IMR-90 (cell line): ENCODE data around the gene SRRM4. TPM values are rescaled to one million over a fixed set of nuclear protein-coding genes. Genes with fewer than 3 reads are reported as not detected.

ENCODE experiments used
- ATAC-seq: fragments of 200-7000 bp; cut with Tn5 transposase; 2 replicates; pipeline ENCODE4 v1.9.1; 2020; ENCODE audit warnings: low read depth, mild to moderate bottlenecking, moderate library complexity
- BruUV-seq: library from RNA; stranded (reverse); fragments of 400-500 nt; replicated peaks from 2 replicates; lab custom pipeline; 2021; lab: Mats Ljungman, UMichigan
- CTCF ChIA-PET: fragments of 300-600 bp; formaldehyde crosslinking; extraction: SDS; loops from one replicate; lab custom pipeline; 2021; ENCODE audit warnings: antibody characterized with exemption; lab: Yijun Ruan, JAX
- POLR2A ChIA-PET: fragments of 300-600 bp; sonication (Branson Sonifier 250); formaldehyde crosslinking; loops from one replicate; lab custom pipeline; 2022; ENCODE audit warnings: antibody characterized with exemption; ENCODE audit not compliant: unreplicated experiment; lab: Charles Lee
- DNase-seq: peaks from one replicate; pipeline ENCODE4 v3.0.0; 2013
- H2AFZ ChIP-seq: replicated peaks from 2 replicates; pipeline ENCODE3; 2013; ENCODE audit warnings: low read length, mild to moderate bottlenecking; ENCODE audit not compliant: poor library complexity
- H2AK5ac ChIP-seq: 2 replicates; pipeline ENCODE4 v1.6.1; 2013; ENCODE audit warnings: low read depth, low read length, inconsistent platforms
- H2AK9ac ChIP-seq: replicated peaks from 2 replicates; pipeline ENCODE3; 2013; ENCODE audit warnings: mild to moderate bottlenecking, low read depth, low read length, moderate library complexity; ENCODE audit not compliant: poor library complexity
- H2BK120ac ChIP-seq: 2 replicates; pipeline ENCODE4 v1.6.1; 2013; ENCODE audit warnings: low read depth, low read length, inconsistent platforms
- H2BK15ac ChIP-seq: 3 replicates; pipeline ENCODE4 v1.6.1; 2013; ENCODE audit warnings: low read depth, low read length, inconsistent platforms
- H2BK20ac ChIP-seq: 2 replicates; pipeline ENCODE4 v1.6.1; 2013; ENCODE audit warnings: low read depth, mild to moderate bottlenecking, inconsistent platforms, low read length, moderate library complexity
- H2BK5ac ChIP-seq: 2 replicates; pipeline ENCODE4 v1.6.1; 2013; ENCODE audit warnings: mild to moderate bottlenecking, low read depth, low read length, inconsistent platforms; ENCODE audit not compliant: poor library complexity, severe bottlenecking
- H3K14ac ChIP-seq: replicated peaks from 2 replicates; pipeline ENCODE4 v1.6.1; 2013; ENCODE audit warnings: low read depth, low read length, inconsistent platforms
- H3K18ac ChIP-seq: 2 replicates; pipeline ENCODE4 v1.6.1; 2013; ENCODE audit warnings: low read depth, low read length, control low read depth
- H3K23ac ChIP-seq: 2 replicates; pipeline ENCODE4 v1.6.1; 2013; ENCODE audit warnings: low read depth, low read length, inconsistent platforms
- H3K27ac ChIP-seq: 2 replicates; pipeline ENCODE4 v1.5.1; 2013; ENCODE audit warnings: mild to moderate bottlenecking, control low read depth, low read length; ENCODE audit not compliant: insufficient read depth
- H3K27me3 ChIP-seq: 2 replicates; pipeline ENCODE4 v1.6.1; 2013; ENCODE audit warnings: low read length; ENCODE audit not compliant: control insufficient read depth, insufficient read depth
- H3K36me3 ChIP-seq: 2 replicates; pipeline ENCODE4 v1.6.1; 2013; ENCODE audit warnings: low read length, mixed read lengths; ENCODE audit not compliant: control insufficient read depth, insufficient read depth
- H3K4ac ChIP-seq: 2 replicates; pipeline ENCODE4 v1.6.1; 2013; ENCODE audit warnings: low read depth, low read length, inconsistent platforms
- H3K4me1 ChIP-seq: 2 replicates; pipeline ENCODE4 v1.6.1; 2013; ENCODE audit warnings: low read length, mixed read lengths; ENCODE audit not compliant: control insufficient read depth, insufficient read depth
- H3K4me2 ChIP-seq: 2 replicates; pipeline ENCODE4 v1.6.1; 2013; ENCODE audit warnings: low read depth, mild to moderate bottlenecking, control low read depth, low read length, moderate library complexity
- H3K4me3 ChIP-seq: 2 replicates; pipeline ENCODE4 v1.5.1; 2013; ENCODE audit warnings: low read depth, mild to moderate bottlenecking, control low read depth, low read length, moderate library complexity; ENCODE audit not compliant: insufficient read depth
- H3K56ac ChIP-seq: 2 replicates; pipeline ENCODE4 v1.6.1; 2013; ENCODE audit warnings: low read length, inconsistent platforms; ENCODE audit not compliant: insufficient read depth; ENCODE audit errors: extremely low read depth
- H3K79me1 ChIP-seq, 2 experiments: 2 replicates each; pipeline ENCODE4 v1.6.1; 2013; ENCODE audit warnings: low read length in 2 of 2, inconsistent platforms in 1 of 2, low read depth in 1 of 2
- H3K9ac ChIP-seq: 2 replicates; pipeline ENCODE4 v1.6.1; 2013; ENCODE audit warnings: low read depth, low read length, control low read depth
- H3K9me1 ChIP-seq: 2 replicates; pipeline ENCODE4 v1.6.1; 2013; ENCODE audit warnings: low read length, inconsistent platforms; ENCODE audit not compliant: insufficient read depth
- H3K9me3 ChIP-seq: 2 replicates; pipeline ENCODE4 v1.6.1; 2013; ENCODE audit warnings: low read length; ENCODE audit not compliant: control insufficient read depth, insufficient read depth
- H4K20me1 ChIP-seq: 2 replicates; pipeline ENCODE4 v1.6.1; 2013; ENCODE audit warnings: low read length, inconsistent platforms; ENCODE audit not compliant: insufficient read depth
- H4K5ac ChIP-seq: 2 replicates; pipeline ENCODE4 v1.6.1; 2013; ENCODE audit warnings: mild to moderate bottlenecking, low read depth, low read length, control low read depth
- H4K8ac ChIP-seq, 2 experiments: 2 replicates each; pipeline ENCODE4 v1.6.1; 2013; ENCODE audit warnings: low read depth in 2 of 2, low read length in 2 of 2, control low read depth in 1 of 2, inconsistent platforms in 1 of 2
- H4K91ac ChIP-seq: 2 replicates; pipeline ENCODE4 v1.6.1; 2013; ENCODE audit warnings: low read depth, low read length, inconsistent platforms; ENCODE audit not compliant: insufficient read depth
- BHLHE40 ChIP-seq: fragments of 150-350 bp; IDR thresholded peaks from 2 replicates; pipeline ENCODE4 v1.6.1; 2016; ENCODE audit warnings: mild to moderate bottlenecking, low read depth, low read length
- CEBPB ChIP-seq: IDR thresholded peaks from 2 replicates; pipeline ENCODE4 v1.6.1; 2012; ENCODE audit warnings: low read depth, low read length, improper control_type of control experiment
- CHD1 ChIP-seq: IDR thresholded peaks from 2 replicates; pipeline ENCODE4 v1.6.1; 2012; ENCODE audit warnings: low read depth, low read length, improper control_type of control experiment
- CTCF ChIP-seq: conservative IDR thresholded peaks from 2 replicates; pipeline ENCODE4 v1.5.1; 2012; ENCODE audit warnings: mild to moderate bottlenecking, low read depth, low read length, improper control_type of control experiment
- ELK1 ChIP-seq: fragments of 150-350 bp; IDR thresholded peaks from 2 replicates; pipeline ENCODE4 v1.6.1; 2016; ENCODE audit warnings: low read depth, mild to moderate bottlenecking, low read length, moderate library complexity, borderline replicate concordance
- FOS ChIP-seq: fragments of 150-350 bp; IDR thresholded peaks from 2 replicates; pipeline ENCODE4 v1.6.1; 2016; ENCODE audit warnings: low read depth, low read length
- MAFK ChIP-seq: IDR thresholded peaks from 2 replicates; pipeline ENCODE4 v1.6.1; 2012; ENCODE audit warnings: low read depth, low read length, improper control_type of control experiment
- MAZ ChIP-seq: IDR thresholded peaks from 2 replicates; pipeline ENCODE4 v1.6.1; 2012; ENCODE audit warnings: low read depth, mild to moderate bottlenecking, low read length, improper control_type of control experiment, moderate library complexity, borderline replicate concordance
- MXI1 ChIP-seq: IDR thresholded peaks from 2 replicates; pipeline ENCODE4 v1.6.1; 2012; ENCODE audit warnings: low read depth, mild to moderate bottlenecking, low read length, moderate library complexity, borderline replicate concordance
- NFE2L2 ChIP-seq: fragments of 150-350 bp; IDR thresholded peaks from 2 replicates; pipeline ENCODE4 v1.6.1; 2016; ENCODE audit warnings: low read depth, mild to moderate bottlenecking, low read length
- RAD21 ChIP-seq: IDR thresholded peaks from 2 replicates; pipeline ENCODE4 v1.6.1; 2012; ENCODE audit warnings: low read length, improper control_type of control experiment
- RFX5 ChIP-seq: IDR thresholded peaks from 2 replicates; pipeline ENCODE4 v1.8.0; 2012; ENCODE audit warnings: low read depth, mild to moderate bottlenecking, low read length, moderate library complexity
- SMC3 ChIP-seq: fragments of 150-350 bp; IDR thresholded peaks from 2 replicates; pipeline ENCODE4 v1.6.1; 2016; ENCODE audit warnings: low read depth, mild to moderate bottlenecking, antibody characterized with exemption, low read length, moderate library complexity
- WGBS, 2 experiments: methylation state at CpG; one replicate each; pipeline versions ENCODE4 v1.1.5 to v1.1.7; 2013; ENCODE audit warnings: missing lambda C conversion rate in 2 of 2; ENCODE audit not compliant: insufficient read length in 1 of 2; ENCODE audit errors: extremely low coverage in 2 of 2; 5-methylcytosine and 5-hydroxymethylcytosine counted together
- dilution Hi-C: fragments of 300-500 bp; cut with HindIII; formaldehyde crosslinking; loops from one replicate; pipeline ENCODE4 v1.14.3; 2018; ENCODE audit warnings: low sequenced_read_pairs; ENCODE audit not compliant: unreplicated experiment
- in situ Hi-C: fragments of 300-500 bp; cut with MboI; formaldehyde crosslinking; loops from 3 replicates; pipeline ENCODE4 v1.14.3; 2019; ENCODE audit warnings: low sequenced_read_pairs, inconsistent platforms, mixed read lengths
- intact Hi-C: fragments of 100-400 bp; cut with micrococcal nuclease; formaldehyde crosslinking; loops from 2 replicates; pipeline ENCODE4 v1.10.0; 2022
- polyA plus RNA-seq, 3 experiments: library from polyadenylated mRNA; depleted of rRNA; stranded (reverse); fragments of >200 nt; gene quantifications; 2 replicates each; pipeline ENCODE4 v1.2.3, GENCODE V29; 2012; ENCODE audit warnings: low replicate concordance in 1 of 3
- total RNA-seq: library from RNA; depleted of rRNA; stranded (reverse); fragments of >200 nt; gene quantifications from 2 replicates; pipeline ENCODE4 v1.2.3, GENCODE V29; 2012
- TF ChIP-seq, protein P1 (sequence below): fragments of 150-350 bp; IDR thresholded peaks from 2 replicates; pipeline ENCODE4 v1.6.1; 2017; ENCODE audit warnings: mild to moderate bottlenecking, antibody characterized with exemption, low read length, low read depth

SRRM4 gene
- total and polyA plus RNA-seq, 2 of the 4 experiments (the other 2 are of a cell fraction): not detected

DNA sequence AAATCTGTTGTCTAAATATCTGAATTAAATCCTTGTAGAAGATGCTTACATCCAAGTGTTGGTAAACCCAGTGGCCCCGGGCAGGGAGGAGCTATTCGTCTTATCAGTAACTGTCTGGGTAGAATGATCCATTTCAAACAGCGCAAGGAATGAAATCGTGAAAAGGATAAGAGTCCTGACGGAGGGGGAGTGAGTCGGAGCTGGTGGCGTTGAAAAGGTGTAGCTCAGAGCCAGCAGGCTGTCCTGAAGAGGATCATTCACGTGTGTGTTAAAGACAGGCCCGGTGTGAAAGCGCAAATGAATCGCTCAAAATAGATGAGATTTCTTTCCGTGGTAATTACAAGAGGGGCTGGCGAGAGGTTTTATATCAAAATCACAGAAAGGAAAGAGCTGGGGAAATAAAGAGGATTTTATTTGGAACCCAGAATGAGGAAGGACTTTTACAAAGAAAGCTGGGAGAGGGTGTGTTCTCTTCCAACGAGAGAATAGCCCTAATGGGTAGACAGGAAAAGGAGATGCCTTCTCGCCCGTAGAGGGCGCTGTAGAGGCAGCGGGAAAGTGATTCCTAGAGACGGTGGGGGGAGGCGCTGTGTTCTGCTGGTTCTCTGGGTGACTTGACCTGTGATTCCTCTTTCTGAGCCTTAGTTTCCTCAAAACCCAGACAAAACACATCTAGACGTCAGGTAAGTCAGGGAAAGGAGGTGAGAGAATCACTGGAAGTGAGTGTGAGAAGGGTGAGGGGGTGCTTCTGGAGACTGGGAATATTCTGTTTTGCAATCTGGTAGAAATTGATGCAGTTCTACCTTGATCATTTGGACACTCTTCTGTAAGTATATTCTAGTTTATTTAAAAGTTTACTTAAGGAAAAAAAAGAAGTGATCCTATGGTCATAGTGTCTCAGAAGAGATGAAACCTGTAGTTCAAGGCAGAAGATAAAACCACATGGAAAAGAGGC is 39.3 kb downstream of the SRRM4 start:
- Histone ChIP-seq H3K4me3 (no peak overlapping the region), H3K9ac (no peak overlapping the region), H2BK120ac (no peak overlapping the region), H3K4me1 (no peaks in the 10 kb centered on the region), H3K9me3 (peaks cover 25% of the 10 kb centered on the region), H3K4ac (no peak overlapping the region), H4K5ac (no peak overlapping the region), H2BK5ac (no peak overlapping the region), H2BK15ac (no peak overlapping the region), H3K36me3 (no peaks in the 10 kb centered on the region), H3K14ac (no peak overlapping the region), H3K79me1 (no peaks in the 10 kb centered on the region), H4K8ac (no peak overlapping the region), H3K18ac (no peak overlapping the region), H3K4me2 (no peak overlapping the region), H3K27me3 (no peaks in the 10 kb centered on the region), H4K20me1 (no peaks in the 10 kb centered on the region), H4K91ac (no peak overlapping the region), H2AK5ac (no peak overlapping the region), H2BK20ac (no peak overlapping the region), H2AFZ (no peak overlapping the region), H2AK9ac (no peak overlapping the region), H3K56ac (no peak overlapping the region), H3K23ac (no peak overlapping the region), H3K9me1 (no peaks in the 10 kb centered on the region), H3K27ac (no peak overlapping the region)
- no peak for ATAC-seq
- intact Hi-C loops: no loop called here
- in situ Hi-C loops: no loop called here
- BruUV-seq: no TSS peak
- dilution Hi-C loops: no loop called here
- ChIA-PET POLR2A (no interaction called here), CTCF (no interaction called here)
- 3% methylated on average over 9 of the region's 21 CpGs; no CpG with 5 or more reads in 1 of the 2 experiments for WGBS, 2 experiments
- no peak for DNase-seq
- TF ChIP-seq CEBPB: no peak
- no peak for TF ChIP-seq SMC3
- TF ChIP-seq, protein P1, sequence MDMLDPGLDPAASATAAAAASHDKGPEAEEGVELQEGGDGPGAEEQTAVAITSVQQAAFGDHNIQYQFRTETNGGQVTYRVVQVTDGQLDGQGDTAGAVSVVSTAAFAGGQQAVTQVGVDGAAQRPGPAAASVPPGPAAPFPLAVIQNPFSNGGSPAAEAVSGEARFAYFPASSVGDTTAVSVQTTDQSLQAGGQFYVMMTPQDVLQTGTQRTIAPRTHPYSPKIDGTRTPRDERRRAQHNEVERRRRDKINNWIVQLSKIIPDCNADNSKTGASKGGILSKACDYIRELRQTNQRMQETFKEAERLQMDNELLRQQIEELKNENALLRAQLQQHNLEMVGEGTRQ: no peak
- TF ChIP-seq CHD1: no peak
- TF ChIP-seq RAD21: no peak
- no peak for TF ChIP-seq MAZ
- no peak for TF ChIP-seq FOS
- TF ChIP-seq CTCF: no peak
- TF ChIP-seq NFE2L2: no peak
- no peak for TF ChIP-seq ELK1
- TF ChIP-seq MXI1: no peak
- TF ChIP-seq BHLHE40: no peak
- TF ChIP-seq RFX5: no peak
- no peak for TF ChIP-seq MAFK
